GM06990 (cell line): Measurements from ENCODE around the gene NDST3.

Experiments used
- DNase-seq: peaks from one replicate; pipeline ENCODE4 v3.0.0-alpha.2; 2011; ENCODE audit not compliant: insufficient read length; ENCODE audit errors: extremely low read depth
- H3K27me3 ChIP-seq: replicated peaks from 2 replicates; pipeline ENCODE4 v1.6.0; 2011; ENCODE audit warnings: low read length; ENCODE audit not compliant: control insufficient read depth, insufficient read depth
- H3K36me3 ChIP-seq: 2 replicates; pipeline ENCODE4 v1.5.1; 2011; ENCODE audit warnings: low read length; ENCODE audit not compliant: control insufficient read depth, insufficient read depth
- H3K4me3 ChIP-seq: replicated peaks from 2 replicates; pipeline ENCODE4 v1.5.1; 2011; ENCODE audit warnings: low read depth, mild to moderate bottlenecking, control low read depth, low read length
- TF ChIP-seq, protein P1 (sequence below): IDR thresholded peaks from 2 replicates; pipeline ENCODE4 v1.5.1; 2011; ENCODE audit warnings: low read length, control low read depth, mild to moderate bottlenecking, inconsistent platforms; ENCODE audit not compliant: insufficient read depth, poor library complexity, severe bottlenecking

Gene NDST3

DNA sequence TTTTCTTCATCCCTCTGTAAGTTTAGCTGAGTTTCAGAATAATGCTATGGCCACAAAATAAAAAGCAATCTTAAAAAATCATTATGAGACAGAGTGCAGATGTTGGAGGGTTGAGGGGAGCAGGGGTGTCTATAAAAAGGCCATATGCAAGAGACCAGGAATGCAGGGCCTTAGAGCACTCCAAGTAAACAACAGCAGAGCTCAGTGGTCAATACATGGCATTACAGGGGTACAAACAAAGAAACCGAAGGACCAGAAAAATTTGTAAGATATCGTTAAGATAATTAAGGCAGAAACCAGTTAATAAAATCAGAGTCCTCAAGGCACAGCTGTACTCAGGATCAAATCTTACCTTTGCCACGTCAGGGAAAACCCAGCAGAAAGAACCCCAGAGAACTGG lies 28.4 kb upstream of the NDST3 start:
- DNase-seq: no peak
- Histone ChIP-seq H3K4me3 (no peak overlapping the region), H3K36me3 (no peaks in the 10 kb centered on the region), H3K27me3 (no peaks in the 10 kb centered on the region)
- TF ChIP-seq, protein P1, sequence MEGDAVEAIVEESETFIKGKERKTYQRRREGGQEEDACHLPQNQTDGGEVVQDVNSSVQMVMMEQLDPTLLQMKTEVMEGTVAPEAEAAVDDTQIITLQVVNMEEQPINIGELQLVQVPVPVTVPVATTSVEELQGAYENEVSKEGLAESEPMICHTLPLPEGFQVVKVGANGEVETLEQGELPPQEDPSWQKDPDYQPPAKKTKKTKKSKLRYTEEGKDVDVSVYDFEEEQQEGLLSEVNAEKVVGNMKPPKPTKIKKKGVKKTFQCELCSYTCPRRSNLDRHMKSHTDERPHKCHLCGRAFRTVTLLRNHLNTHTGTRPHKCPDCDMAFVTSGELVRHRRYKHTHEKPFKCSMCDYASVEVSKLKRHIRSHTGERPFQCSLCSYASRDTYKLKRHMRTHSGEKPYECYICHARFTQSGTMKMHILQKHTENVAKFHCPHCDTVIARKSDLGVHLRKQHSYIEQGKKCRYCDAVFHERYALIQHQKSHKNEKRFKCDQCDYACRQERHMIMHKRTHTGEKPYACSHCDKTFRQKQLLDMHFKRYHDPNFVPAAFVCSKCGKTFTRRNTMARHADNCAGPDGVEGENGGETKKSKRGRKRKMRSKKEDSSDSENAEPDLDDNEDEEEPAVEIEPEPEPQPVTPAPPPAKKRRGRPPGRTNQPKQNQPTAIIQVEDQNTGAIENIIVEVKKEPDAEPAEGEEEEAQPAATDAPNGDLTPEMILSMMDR: no peak

DNA sequence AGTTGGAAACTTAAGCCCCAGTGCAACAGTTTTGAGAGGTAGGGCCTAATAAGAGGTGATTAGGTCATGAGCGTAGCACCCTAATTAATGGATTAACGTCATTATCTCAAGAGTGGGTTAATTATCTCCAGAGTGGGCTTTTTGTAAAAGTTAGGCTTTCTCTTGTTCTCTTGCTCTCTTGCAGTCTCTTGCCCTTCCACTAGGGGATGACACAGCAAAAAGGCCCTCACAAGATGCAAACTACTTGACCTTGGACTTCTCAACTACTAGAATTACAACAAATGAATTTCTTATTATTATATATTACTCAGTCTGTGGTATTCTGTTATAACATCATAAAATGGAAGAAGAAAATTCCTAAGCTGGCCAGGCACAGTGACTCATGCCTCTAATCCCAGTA lies 22.1 kb upstream of the NDST3 start:
- TF ChIP-seq, protein P1: peak; percentile 40
- H3K4me3 ChIP-seq: no peak overlapping the region
- no peak for DNase-seq

DNA sequence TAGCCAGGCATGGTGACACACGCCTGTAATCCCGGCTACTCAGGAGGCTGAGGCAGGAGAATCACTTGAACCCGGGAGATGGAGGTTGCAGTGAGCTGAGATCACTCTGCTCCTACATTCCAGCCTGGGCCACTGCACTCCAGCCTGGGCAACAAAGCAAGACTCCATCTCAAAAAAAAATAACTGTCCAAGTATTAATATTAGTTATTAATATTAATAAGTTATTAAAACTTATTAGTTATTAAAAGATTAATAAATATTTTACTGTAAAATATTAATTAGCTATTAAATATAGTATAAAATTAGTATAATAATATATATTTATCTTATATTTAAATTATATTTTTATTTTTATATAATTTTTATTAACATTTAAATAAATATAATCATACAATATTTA lies 19.5 kb upstream of the NDST3 start:
- no peak for DNase-seq
- Histone ChIP-seq H3K4me3 (no peak overlapping the region), H3K36me3 (no peaks in the 10 kb centered on the region), H3K27me3 (no peaks in the 10 kb centered on the region)
- TF ChIP-seq, protein P1: no peak

More for the DNA sequence above, 22.1 kb upstream of the NDST3 start:
- Histone ChIP-seq H3K27me3 (no peaks in the 10 kb centered on the region), H3K36me3 (no peaks in the 10 kb centered on the region)

DNA sequence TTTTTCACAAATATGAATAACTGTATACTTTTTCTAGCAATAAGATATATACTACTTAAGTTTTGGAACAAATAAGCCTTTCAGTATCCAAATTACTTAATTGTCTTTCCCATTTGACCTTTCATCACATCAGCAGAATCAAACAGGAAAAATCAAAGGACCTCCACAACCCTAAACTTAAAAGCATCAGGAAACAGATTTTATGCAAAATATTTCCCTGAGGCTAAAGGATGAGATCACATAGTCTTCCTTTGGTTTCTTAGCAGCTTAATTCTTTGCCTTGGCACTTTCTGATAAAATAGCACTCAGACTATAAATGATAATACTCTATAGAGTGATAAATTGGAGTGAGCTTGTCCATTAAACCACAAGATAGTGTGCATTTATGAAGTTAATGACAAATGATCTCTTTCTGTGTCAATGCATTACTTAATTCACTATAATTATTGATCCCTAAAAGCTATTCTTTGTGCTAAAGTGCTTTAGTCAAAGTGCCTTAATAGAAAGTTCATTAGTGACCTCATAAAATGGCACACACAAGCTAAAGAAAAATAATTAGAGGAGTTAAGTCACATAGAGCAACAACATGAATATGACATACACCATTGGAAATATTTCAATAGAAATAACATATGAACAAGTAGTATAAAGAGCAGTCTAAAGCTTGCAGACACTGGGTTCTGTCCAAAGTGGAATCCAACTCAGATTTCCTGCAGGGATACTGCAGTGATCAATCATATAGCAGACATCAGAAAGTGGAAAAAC lies 15.7 kb upstream of the NDST3 start:
- DNase-seq: no peak
- H3K36me3 ChIP-seq: no peaks in the 10 kb centered on the region
- H3K4me3 ChIP-seq: no peak overlapping the region
- no peaks in the 10 kb centered on the region for H3K27me3 ChIP-seq
- TF ChIP-seq, protein P1: no peak

DNA sequence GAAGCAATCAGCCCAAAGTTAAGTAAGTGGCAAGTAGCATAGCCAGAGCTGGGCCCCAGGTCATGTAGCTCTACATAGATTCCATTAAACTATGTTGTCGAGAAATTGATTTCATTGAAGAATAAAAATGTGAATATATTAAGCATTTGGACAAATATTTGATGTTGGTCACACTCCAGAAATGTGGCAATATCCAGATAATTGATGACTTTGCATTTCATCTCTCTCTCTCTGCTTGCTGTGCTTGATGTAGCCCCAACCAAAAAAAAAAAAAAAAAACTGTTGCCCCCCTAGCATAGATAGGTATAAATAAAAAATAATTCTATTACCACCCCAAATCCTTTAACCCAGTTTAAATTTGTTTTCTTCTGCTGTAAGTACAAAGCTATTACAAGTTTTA lies 7.5 kb upstream of the NDST3 start:
- Histone ChIP-seq H3K27me3 (no peaks in the 10 kb centered on the region), H3K4me3 (no peak overlapping the region), H3K36me3 (no peaks in the 10 kb centered on the region)
- TF ChIP-seq, protein P1: no peak
- DNase-seq: no peak
